Hematopoietic multipotent progenitor cell treated with erythropoietin and hydrocortisone succinate and interleukin-3 and kit ligand, for 4 days (in vitro differentiated cells): Measurements from ENCODE around the gene XRCC6.
A peak's percentile ranks its signal among the peaks of the same experiment; 100 is the strongest.
"Not testable (repeated sequence)": the region's sequence is repeated elsewhere in the genome, so short reads cannot be mapped to it uniquely, and the experiment has no call there.

ENCODE experiments used
- DNase-seq: peaks from one replicate; pipeline ENCODE4 v3.0.0-alpha.2; 2015

The XRCC6 gene

DNA sequence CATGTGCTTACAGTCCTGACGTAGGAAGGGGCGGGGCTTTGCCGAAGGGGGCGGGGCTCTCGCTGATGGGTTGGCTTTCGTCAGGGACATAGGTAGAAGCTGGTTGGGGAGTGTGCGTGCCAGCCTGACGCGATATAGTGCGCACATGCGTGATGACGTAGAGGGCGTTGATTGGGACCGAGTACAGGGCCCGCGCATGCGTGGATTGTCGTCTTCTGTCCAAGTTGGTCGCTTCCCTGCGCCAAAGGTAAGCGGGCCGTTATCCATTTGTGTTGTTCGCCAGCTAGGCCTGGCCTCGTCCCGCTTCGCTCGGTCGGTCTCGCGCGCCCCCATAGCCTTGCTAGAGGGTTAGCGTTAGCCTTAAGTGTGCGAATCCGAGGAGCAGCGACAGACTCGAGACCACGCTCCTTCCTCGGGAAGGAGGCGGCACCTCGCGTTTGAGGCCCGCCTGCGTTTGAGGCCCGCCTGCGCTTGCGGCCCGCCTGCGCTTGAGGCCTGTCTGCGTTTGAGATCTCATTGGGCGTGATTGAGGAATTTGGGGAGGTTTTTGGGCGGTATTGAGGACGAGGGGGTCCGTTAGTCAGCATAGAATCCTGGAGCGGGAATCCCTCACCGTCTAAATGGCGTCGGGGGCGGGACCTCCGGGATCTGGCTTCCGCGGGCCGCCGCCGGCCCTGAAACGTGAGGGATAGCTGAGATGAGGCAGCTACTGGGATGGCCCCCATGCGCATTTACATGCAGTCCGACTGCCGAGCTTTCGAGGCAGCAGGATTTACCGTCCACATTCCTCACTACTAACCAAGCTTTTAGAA is at the start of gene XRCC6:
Gene XRCC6 (plus strand): TSS at position 197 of the 812 bp plus-strand sequence. CDS start 710 bp downstream, outside the sequence.
- peak; percentile 100 for DNase-seq

GRCh38 chr22:41571786-41572185 is 49.3 kb upstream of the XRCC6 start:
- DNase-seq, result no peak

- DNase-seq, result not testable (repeated sequence)
Observed at GRCh38 chr22:41572305-41572704, 48.8 kb upstream of the XRCC6 start.

GRCh38 chr22:41573677-41574076 is 47.4 kb upstream of the XRCC6 start:
- no peak for DNase-seq

GRCh38 chr22:41574847-41575381 is 46.2 kb upstream of the XRCC6 start:
- DNase-seq, result no peak

- no peak for DNase-seq
Observed at GRCh38 chr22:41575533-41575932, 45.6 kb upstream of the XRCC6 start.

GRCh38 chr22:41576877-41577276 is 44.2 kb upstream of the XRCC6 start:
- peak; percentile 88 for DNase-seq

GRCh38 chr22:41578114-41578513 is 43.0 kb upstream of the XRCC6 start:
- DNase-seq, result no peak

DNA sequence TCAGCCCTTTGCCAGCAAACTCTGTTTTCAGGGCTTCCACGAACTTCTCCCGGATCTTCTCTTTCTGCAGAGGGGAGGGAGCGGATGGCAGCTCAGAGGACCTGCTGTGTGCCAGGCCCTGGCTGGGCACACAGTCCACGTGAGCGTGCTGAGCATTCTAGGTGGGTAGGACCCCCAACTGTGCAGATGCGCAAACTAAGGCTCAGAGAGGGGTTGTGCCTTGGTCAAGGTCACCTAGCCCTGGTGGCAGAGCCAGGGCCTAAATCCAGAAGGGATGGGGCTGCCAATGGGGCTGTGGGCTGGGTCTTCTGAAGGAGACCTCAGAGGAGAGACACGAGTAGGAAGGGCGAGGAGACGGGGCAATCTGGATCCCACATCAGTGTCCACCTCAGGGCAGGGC is 42.3 kb upstream of the XRCC6 start:
- no peak for DNase-seq

GRCh38 chr22:41579297-41579996 is 41.6 kb upstream of the XRCC6 start:
- DNase-seq, result no peak

DNA sequence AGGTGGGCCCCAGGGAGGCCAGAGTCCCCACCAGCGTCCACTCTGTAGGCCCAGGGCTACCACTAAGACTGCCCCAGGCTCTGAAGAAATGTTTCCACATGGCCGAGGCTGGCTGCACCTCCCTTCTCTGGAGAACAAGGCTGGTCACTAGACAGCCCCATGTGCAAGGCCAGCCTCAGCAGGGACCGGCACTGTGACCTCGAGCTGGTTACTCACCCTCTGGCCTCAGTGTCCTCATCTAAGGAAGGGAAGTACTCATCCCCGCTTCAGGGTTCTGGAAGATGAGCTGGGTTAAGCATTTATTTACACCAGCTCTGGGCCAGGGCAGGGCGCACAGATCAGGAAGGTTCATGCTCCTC is 41.1 kb upstream of the XRCC6 start:
- no peak for DNase-seq

DNA sequence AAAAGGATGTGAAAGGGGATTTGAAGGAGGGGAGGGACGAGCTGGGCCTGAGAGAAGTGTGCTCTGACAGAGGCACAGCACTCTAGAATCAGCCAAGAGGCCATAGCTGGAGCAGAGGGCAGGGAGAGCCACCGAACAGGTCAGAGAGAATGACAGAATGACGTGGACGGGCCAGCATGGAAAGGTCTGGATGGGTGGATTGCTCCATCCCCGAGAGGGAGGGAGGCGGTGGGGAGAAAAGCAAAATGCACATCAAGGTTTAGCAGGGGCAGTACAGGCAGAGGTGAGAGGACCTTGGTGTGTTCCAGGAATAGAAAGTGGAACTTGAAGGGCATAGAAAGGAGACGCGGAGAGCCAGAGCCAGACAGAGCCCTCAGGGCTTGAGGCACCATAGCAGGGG is 38.4 kb upstream of the XRCC6 start:
- DNase-seq, result no peak

- DNase-seq, result no peak
Observed at GRCh38 chr22:41584881-41585280, 36.2 kb upstream of the XRCC6 start.

GRCh38 chr22:41585898-41586297 is 35.2 kb upstream of the XRCC6 start:
- no peak for DNase-seq

- no peak for DNase-seq
Observed at GRCh38 chr22:41587347-41587723, 33.8 kb upstream of the XRCC6 start.

GRCh38 chr22:41589391-41590241 is 31.5 kb upstream of the XRCC6 start, which contains the start of gene PMM1:
Gene PMM1, minus strand, starts transcription at chr22:41589840. Its CDS starts 35 bp downstream, at chr22:41589805.
- peak; percentile 100 for DNase-seq

- DNase-seq, result not testable (repeated sequence)
Observed at GRCh38 chr22:41593336-41593960, 27.6 kb upstream of the XRCC6 start.

DNA sequence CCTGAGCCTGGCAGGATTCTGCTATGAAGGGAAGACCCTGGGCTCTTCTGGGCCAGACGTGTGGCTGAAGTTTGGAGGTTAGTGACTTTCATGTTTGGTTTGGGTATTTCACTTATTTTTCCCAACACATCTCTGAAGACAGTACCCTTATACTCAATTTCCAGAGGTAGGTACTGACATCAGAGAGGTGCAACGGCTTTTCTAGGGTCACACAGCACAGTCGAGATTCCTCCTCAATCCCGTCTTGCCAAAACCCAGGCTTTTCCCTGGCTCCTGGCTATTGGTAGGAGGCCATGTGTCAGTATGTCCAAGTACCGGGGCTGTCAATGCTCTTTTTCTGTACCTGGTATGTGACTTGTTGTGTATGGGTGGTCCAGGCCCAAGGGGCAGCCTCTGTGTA is 25.4 kb upstream of the XRCC6 start:
- DNase-seq, result no peak

DNA sequence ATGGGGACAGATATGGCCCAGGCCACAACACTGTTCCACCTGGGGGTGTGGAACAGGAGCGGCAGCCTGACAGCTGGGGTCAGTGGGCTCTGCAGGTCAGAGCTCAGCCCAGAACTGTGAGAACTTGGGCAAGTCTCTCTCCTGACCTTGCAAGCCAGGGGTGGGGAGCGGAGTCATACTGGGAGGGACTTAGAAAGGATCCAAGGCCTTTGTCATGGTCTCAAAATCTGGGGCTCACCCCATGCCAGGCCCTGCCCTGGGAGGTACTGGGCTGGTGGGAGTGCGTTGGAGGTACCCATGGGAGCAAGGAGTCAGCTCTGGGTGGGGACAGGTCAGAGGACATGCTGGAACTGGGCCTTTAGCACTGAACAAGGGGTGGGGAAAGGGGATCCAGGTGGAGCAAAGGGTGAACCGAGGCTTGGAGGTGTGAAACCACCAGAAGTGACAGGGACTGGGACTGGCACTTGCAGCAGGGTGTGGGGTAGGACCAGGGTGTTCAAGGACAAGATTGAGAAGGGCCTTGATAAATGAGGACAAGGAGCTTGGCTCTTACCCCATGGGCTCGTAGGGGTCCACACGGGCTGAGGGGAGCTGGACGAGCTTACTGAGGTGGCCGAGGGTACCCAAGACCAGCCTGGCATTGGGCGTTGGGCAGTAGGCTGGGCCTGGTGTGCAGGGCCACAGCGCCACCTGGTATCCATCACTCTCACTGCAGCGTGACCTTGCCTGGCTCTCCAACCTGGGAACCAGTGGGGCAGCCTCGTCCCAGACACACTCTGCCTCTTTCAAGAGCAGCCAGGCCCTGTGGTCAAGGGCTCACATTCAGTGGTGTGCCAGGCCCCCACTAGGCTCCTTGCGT is 24.1 kb upstream of the XRCC6 start:
- peak; percentile 77 for DNase-seq

DNA sequence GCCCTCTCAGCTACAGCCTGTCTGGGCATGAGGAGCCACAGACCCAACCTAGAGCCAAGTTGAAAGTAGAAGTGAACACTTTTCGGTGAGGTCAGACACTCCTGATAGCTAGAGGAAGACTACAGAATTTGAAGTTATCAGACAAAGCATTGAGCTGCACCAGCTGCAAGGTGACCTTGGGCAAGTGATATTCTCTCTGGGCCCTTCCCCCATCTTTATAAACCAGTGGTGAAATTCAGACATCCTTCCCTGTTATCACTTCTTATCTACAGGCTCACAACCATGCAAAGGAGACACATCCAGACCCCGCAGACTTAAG is 23.5 kb upstream of the XRCC6 start:
- no peak for DNase-seq

DNA sequence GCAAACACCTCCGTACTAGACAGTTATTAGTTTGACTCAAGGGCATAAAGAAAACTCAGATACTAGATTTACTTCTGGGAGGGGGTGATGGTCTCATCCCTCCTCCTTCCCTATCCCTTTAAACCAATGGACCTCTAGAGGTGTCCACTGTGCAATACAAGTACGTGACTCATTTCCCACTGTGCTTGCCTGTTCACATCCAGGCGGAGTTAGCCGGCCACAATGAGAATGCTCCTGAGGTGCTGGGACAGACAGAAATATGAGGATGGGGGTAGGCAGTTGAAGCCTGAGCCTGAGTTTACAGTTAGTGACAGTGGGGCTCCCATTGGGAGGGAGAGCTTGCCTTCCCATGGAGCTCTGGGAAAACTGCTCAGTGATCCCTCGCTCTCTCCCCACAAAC is 23.0 kb upstream of the XRCC6 start:
- DNase-seq, result no peak
